ENCODE data around the gene UFD1.

The UFD1 gene

GRCh38 chr22:19501897-19502447, 23.0 kb upstream of the UFD1 start:
- DNase-seq = no peak
- Histone ChIP-seq H3K4me3 (ENCODE audit: low read depth, low read length) (no peak overlapping the region), H3K27ac (no peak overlapping the region), H3K27me3 (replicated peaks) (no peaks in the 10 kb centered on the region), H3K36me3 (replicated peaks) (no peaks in the 10 kb centered on the region)
- TF ChIP-seq, protein P1, sequence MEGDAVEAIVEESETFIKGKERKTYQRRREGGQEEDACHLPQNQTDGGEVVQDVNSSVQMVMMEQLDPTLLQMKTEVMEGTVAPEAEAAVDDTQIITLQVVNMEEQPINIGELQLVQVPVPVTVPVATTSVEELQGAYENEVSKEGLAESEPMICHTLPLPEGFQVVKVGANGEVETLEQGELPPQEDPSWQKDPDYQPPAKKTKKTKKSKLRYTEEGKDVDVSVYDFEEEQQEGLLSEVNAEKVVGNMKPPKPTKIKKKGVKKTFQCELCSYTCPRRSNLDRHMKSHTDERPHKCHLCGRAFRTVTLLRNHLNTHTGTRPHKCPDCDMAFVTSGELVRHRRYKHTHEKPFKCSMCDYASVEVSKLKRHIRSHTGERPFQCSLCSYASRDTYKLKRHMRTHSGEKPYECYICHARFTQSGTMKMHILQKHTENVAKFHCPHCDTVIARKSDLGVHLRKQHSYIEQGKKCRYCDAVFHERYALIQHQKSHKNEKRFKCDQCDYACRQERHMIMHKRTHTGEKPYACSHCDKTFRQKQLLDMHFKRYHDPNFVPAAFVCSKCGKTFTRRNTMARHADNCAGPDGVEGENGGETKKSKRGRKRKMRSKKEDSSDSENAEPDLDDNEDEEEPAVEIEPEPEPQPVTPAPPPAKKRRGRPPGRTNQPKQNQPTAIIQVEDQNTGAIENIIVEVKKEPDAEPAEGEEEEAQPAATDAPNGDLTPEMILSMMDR (IDR thresholded peaks at IDR 0.05; ENCODE audit: low read depth, low read length, missing control alignments) = no peak
- in situ Hi-C loops (cut with HindIII; ENCODE audit: low pct_ligation_motif_present, low sequenced_read_pairs) = no loop called here

DNA sequence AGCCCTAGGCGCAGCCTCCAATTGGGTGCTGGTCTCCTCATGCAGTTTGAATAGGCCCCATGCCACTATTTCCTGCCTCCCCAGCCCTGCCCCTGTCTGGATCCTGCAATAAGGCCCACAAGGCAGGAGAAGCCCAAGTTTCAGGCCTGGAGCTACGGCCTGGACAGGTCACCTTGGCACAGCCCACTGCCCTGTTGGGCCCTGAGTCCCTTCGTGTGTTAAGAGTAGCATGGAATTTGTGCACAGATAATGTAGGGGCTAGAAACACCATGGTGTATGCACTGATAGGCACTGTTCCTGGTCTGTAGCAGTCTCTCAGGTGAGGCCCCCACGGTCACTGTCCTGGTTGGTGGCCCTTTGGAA, 20.9 kb upstream of the UFD1 start:
- TF ChIP-seq, protein P1 (IDR thresholded peaks at IDR 0.05; ENCODE audit: low read depth, low read length, missing control alignments) = no peak
- Histone ChIP-seq H3K4me3 (ENCODE audit: low read depth, low read length) (no peak overlapping the region), H3K27ac (no peak overlapping the region), H3K27me3 (replicated peaks) (no peaks in the 10 kb centered on the region), H3K36me3 (replicated peaks) (no peaks in the 10 kb centered on the region)
- DNase-seq = no peak
- in situ Hi-C loops (cut with HindIII; ENCODE audit: low pct_ligation_motif_present, low sequenced_read_pairs) = no loop called here

DNA sequence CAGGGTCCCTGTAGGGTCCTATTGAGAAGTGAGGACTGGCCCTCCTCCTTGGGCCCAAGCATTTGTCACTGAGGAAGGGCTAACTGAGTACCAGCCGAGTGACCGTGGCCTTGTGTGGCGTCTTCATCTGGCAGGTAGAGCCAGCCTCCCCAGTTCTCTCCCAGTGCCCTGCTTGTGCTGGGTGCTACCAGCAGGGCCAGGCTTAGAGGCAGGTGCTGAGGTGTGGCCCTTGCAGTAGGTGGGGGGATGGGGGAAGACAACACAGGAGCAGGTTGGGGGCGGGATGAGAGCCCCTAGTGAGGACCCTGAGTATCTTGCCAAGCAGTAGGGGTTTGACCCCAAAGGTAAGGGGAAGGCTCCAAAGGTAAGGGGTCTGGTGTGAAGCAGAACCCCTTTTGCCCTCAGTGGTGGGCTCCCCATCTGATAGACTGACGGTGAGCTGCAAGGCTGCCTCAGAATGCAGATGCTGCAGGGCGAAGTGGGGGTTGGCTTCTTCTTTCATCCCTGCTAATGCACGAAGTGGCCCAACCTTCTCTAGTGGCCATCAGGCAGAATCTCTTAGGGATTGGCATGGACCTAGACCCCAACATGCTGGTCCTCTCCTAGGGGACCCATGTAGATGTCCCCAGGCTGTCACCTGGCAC, 20.4 kb upstream of the UFD1 start:
- in situ Hi-C loops (cut with HindIII; ENCODE audit: low pct_ligation_motif_present, low sequenced_read_pairs) = no loop called here
- no peaks in the 10 kb centered on the region for H3K36me3 ChIP-seq (replicated peaks)
- H3K27ac ChIP-seq = no peak overlapping the region
- no peaks in the 10 kb centered on the region for H3K27me3 ChIP-seq (replicated peaks)
- H3K4me3 ChIP-seq (ENCODE audit: low read depth, low read length) = no peak overlapping the region
- TF ChIP-seq, protein P1 (IDR thresholded peaks at IDR 0.05; ENCODE audit: low read depth, low read length, missing control alignments) = no peak
- no peak for DNase-seq

DNA sequence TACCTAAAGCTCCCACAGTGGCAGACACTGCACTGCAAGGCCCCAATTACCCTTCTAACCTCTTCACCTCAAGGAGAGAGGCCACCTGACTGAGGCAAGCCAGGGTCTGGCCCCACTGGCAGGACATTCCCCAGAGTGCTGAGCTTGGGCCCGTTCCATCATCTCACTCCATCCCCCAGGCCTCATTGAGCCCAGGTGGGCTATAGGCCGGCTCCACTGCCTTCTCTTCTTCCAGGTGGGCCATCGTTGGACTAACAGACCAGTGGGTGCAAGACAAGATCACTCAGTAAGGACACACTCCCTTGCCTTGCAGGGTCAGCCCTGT, 19.8 kb upstream of the UFD1 start:
- H3K4me3 ChIP-seq (ENCODE audit: low read depth, low read length) = no peak overlapping the region
- no peaks in the 10 kb centered on the region for H3K36me3 ChIP-seq (replicated peaks)
- in situ Hi-C loops (cut with HindIII; ENCODE audit: low pct_ligation_motif_present, low sequenced_read_pairs) = no loop called here
- no peaks in the 10 kb centered on the region for H3K27me3 ChIP-seq (replicated peaks)
- DNase-seq = no peak
- H3K27ac ChIP-seq = no peak overlapping the region
- TF ChIP-seq, protein P1 (IDR thresholded peaks at IDR 0.05; ENCODE audit: low read depth, low read length, missing control alignments) = no peak

GRCh38 chr22:19498154-19498865, 19.3 kb upstream of the UFD1 start:
- Histone ChIP-seq H3K4me3 (ENCODE audit: low read depth, low read length) (no peak overlapping the region), H3K27me3 (replicated peaks) (no peaks in the 10 kb centered on the region), H3K36me3 (replicated peaks) (no peaks in the 10 kb centered on the region), H3K27ac (no peak overlapping the region)
- no peak for DNase-seq
- in situ Hi-C loops (cut with HindIII; ENCODE audit: low pct_ligation_motif_present, low sequenced_read_pairs) = no loop called here
- TF ChIP-seq, protein P1 (IDR thresholded peaks at IDR 0.05; ENCODE audit: low read depth, low read length, missing control alignments) = no peak

All from brain microvascular endothelial cell (primary cell).